ENCODE results near the gene SYN1. TPM values are rescaled to one million over a fixed set of nuclear protein-coding genes. Genes with fewer than 3 reads are reported as not detected.

Gene SYN1
- polyA plus RNA-seq, 1 of the 3 experiments (the other 2 are of a cell fraction): 0.08 TPM

GRCh38 chrX:47570794-47571193 is 48.9 kb downstream of the SYN1 start (continued):
- TF ChIP-seq SIN3A (IDR thresholded peaks at IDR 0.05; ENCODE audit: borderline replicate concordance, low read depth, low read length): no peak

GRCh38 chrX:47568656-47569295 is 50.9 kb downstream of the SYN1 start:
- Histone ChIP-seq H3K4me1 (ENCODE audit: control insufficient read depth in 1 of 2, insufficient read depth in 2 of 2, low read depth in 1 of 2, low read length in 1 of 2) (no peaks in the 10 kb centered on the region), H3K9ac (no peak overlapping the region), H4K20me1 (ENCODE audit: insufficient read depth) (no peaks in the 10 kb centered on the region), H3K4me3 (ENCODE audit: low read depth in 2 of 2, low read length in 1 of 2) (no peak overlapping the region), H3K4me2 (no peak overlapping the region), H3K9me3 (no peaks in the 10 kb centered on the region), H3K27me3 (ENCODE audit: insufficient read depth) (peaks cover 11% of the 10 kb centered on the region; the same call in 1 of the 2 replicates), H3K79me2 (ENCODE audit: insufficient read depth) (peaks cover under 1% of the 10 kb centered on the region; the same call in 1 of the 2 replicates), H3K27ac (ENCODE audit: low read depth in 2 of 2, low read length in 1 of 2) (no peak overlapping the region), H2AFZ (ENCODE audit: low read depth) (no peak overlapping the region), H3F3A (replicated peaks; ENCODE audit: insufficient read depth) (peaks cover 3% of the 10 kb centered on the region), H3K9me2 (no peaks in the 10 kb centered on the region), H3K36me3 (replicated peaks in 1 of 2; ENCODE audit: control insufficient read depth in 1 of 2, insufficient read depth in 2 of 2, low read length in 1 of 2) (peaks cover 0 to 31% of the 10 kb centered on the region in 2 experiments)
- WGBS (ENCODE audit: low lambda C conversion rate): 63% methylated on average over 4 of the region's 13 CpGs
- CTCF ChIA-PET: interaction anchor here (1.0 to 1.1 kb wide), 2 partner anchors 45 to 76 kb away, joined by 3 read pairs; no protein-coding TSS in a partner anchor
- DNase-seq: peak; percentile 68
- TF ChIP-seq PBX3 (IDR thresholded peaks at IDR 0.05) (no peak), CTCF (IDR thresholded peaks at IDR 0.05) (peak; percentile 49)
- POLR2A ChIA-PET: no interaction called here

GRCh38 chrX:47566841-47567240 is 52.8 kb downstream of the SYN1 start:
- Histone ChIP-seq H3K79me2 (ENCODE audit: insufficient read depth) (peaks cover 20% of the 10 kb centered on the region), H4K20me1 (ENCODE audit: insufficient read depth) (no peaks in the 10 kb centered on the region), H3K36me3 (replicated peaks in 1 of 2; ENCODE audit: control insufficient read depth in 1 of 2, insufficient read depth in 2 of 2, low read length in 1 of 2) (peaks cover 0 to 36% of the 10 kb centered on the region in 2 experiments), H3K4me3 (ENCODE audit: low read depth in 2 of 2, low read length in 1 of 2) (no peak overlapping the region), H3K9me3 (no peaks in the 10 kb centered on the region), H3K27ac (ENCODE audit: low read depth in 2 of 2, low read length in 1 of 2) (no peak overlapping the region), H3K27me3 (ENCODE audit: insufficient read depth) (peaks cover 11% of the 10 kb centered on the region; the same call in 1 of the 2 replicates), H3K9ac (no peak overlapping the region), H3K4me1 (ENCODE audit: control insufficient read depth in 1 of 2, insufficient read depth in 2 of 2, low read depth in 1 of 2, low read length in 1 of 2) (peaks cover 0 to 2% of the 10 kb centered on the region in 2 experiments; a peak in 1 of 4 replicates), H2AFZ (ENCODE audit: low read depth) (no peak overlapping the region), H3K4me2 (no peak overlapping the region), H3K9me2 (no peaks in the 10 kb centered on the region), H3F3A (replicated peaks; ENCODE audit: insufficient read depth) (no peaks in the 10 kb centered on the region)
- TF ChIP-seq TEAD4 (IDR thresholded peaks at IDR 0.05; ENCODE audit: borderline replicate concordance, insufficient read depth) (no peak), MEF2A (IDR thresholded peaks at IDR 0.05; ENCODE audit: borderline replicate concordance, low read depth) (no peak), JUND (IDR thresholded peaks at IDR 0.05) (no peak), PBX3 (IDR thresholded peaks at IDR 0.05) (no peak)
- ChIA-PET CTCF (interaction anchor here (1.0 kb wide), 1 partner anchor 78 kb away, joined by 3 read pairs; no protein-coding TSS in a partner anchor), POLR2A (no interaction called here)
- no peak for DNase-seq
- WGBS (ENCODE audit: low lambda C conversion rate): 67% methylated on average over 10 of the region's 11 CpGs
